Measurements from ENCODE around the gene TBX3. TPM values are rescaled to one million over a fixed set of nuclear protein-coding genes. Genes with fewer than 3 reads are reported as not detected.

TBX3 gene
- total RNA-seq, 1 donor from 2014 or later: 3.0 TPM

DNA sequence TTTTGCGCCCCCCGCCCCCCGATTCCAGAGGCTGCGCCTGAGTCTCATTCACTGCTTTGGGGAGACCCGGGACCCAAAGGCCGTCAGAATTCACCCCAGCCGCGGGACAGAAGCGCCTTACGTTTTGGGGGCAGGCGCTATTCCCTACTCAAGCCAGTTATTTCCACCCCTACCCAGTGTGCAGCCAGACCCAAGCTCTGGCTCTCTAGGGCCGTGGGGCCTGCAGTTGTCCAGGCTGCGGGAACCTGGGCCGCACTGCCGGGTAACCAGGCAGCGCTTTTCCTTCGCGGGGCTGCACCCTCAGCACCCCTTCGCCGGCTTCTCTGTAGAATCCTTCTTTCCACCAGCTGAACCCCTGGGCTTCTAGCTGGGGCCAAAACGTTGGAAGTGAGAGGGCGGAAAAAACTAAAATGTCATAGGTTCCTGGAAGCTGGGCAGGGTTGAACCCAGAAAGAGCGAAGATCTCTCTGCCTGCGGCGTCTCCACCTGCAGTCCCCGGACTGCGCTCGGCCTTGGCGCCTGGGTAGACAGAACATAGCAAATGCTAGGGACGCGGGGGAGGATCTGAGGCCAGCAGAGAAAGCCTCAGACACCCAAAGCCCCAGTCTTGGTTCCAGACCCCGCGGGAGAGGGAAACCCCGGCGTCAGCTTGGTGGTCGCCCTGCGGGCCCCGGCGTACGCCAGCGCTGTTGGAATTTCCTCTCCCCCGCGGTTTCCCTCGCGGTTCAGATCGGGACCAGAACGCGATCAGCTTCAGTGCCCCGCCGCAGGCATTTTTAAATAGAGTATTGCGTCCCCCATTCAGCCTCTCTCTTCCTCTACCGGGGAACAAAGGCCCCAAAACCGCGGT lies 18.3 kb downstream of the TBX3 start:
- Mint-ChIP-seq H3K27me3 (ENCODE audit: unreplicated experiment) (peaks cover 33% of the 10 kb centered on the region), H3K9me3 (ENCODE audit: unreplicated experiment) (peaks cover 4% of the 10 kb centered on the region), H3K27ac (ENCODE audit: unreplicated experiment) (no peak overlapping the region), H3K36me3 (ENCODE audit: unreplicated experiment) (no peaks in the 10 kb centered on the region), H3K4me3 (ENCODE audit: unreplicated experiment) (no peak overlapping the region), H3K4me1 (ENCODE audit: low read depth, unreplicated experiment) (peaks cover 7% of the 10 kb centered on the region)
- no peak for TF ChIP-seq CTCF (IDR thresholded peaks at IDR 0.05; ENCODE audit: partially characterized antibody, unreplicated experiment)
- no peak for DNase-seq

DNA sequence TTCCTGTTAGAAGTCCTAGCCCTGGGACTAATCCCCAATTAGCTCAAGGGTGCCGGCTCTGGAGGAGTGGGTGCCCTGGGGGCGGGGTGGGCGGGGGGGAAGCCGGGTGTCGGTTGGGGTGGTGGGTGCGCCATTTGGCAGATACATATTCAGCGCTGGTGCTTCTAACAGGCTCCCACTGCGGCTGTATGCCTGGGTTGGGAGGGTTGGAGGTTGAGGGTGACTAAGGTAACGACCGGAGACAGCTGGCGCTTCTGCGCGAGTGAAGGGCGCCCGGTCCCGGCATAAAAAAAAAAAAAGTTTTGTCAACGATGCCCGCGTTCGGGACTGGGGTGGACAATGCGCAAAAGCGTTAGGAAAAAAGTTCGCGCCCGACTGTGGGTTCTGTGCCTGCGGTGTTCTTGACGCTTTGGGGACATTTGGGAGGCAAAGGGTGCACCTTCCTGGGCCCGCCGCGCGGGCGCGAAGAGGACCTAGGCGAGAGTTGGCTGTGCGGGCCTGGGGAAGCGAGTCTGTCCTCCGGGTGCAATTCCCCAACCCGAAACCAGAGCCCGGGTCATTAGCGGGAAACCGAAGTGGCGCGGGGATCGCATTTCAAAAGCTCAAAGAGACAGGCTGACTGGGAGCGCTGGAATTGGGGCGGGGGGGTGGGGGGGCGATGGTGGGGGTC lies 19.2 kb downstream of the TBX3 start:
- peaks cover 27% of the 10 kb centered on the region for H3K27me3 Mint-ChIP-seq (ENCODE audit: unreplicated experiment)
- no peak for TF ChIP-seq CTCF (IDR thresholded peaks at IDR 0.05; ENCODE audit: partially characterized antibody, unreplicated experiment)
- DNase-seq: no peak
- H3K9me3 Mint-ChIP-seq (ENCODE audit: unreplicated experiment): peaks cover 4% of the 10 kb centered on the region
- no peak overlapping the region for H3K27ac Mint-ChIP-seq (ENCODE audit: unreplicated experiment)
- H3K36me3 Mint-ChIP-seq (ENCODE audit: unreplicated experiment): no peaks in the 10 kb centered on the region
- H3K4me3 Mint-ChIP-seq (ENCODE audit: unreplicated experiment): peak overlapping the region; percentile 68
- peaks cover 7% of the 10 kb centered on the region for H3K4me1 Mint-ChIP-seq (ENCODE audit: low read depth, unreplicated experiment)

GRCh38 chr12:114662512-114663177 lies 21.3 kb downstream of the TBX3 start:
- peak; percentile 92 for TF ChIP-seq CTCF (IDR thresholded peaks at IDR 0.05; ENCODE audit: partially characterized antibody, unreplicated experiment)
- H3K27me3 Mint-ChIP-seq (ENCODE audit: unreplicated experiment): peaks cover 21% of the 10 kb centered on the region
- peaks cover 7% of the 10 kb centered on the region for H3K4me1 Mint-ChIP-seq (ENCODE audit: low read depth, unreplicated experiment)
- no peak overlapping the region for H3K4me3 Mint-ChIP-seq (ENCODE audit: unreplicated experiment)
- peaks cover 4% of the 10 kb centered on the region for H3K9me3 Mint-ChIP-seq (ENCODE audit: unreplicated experiment)
- H3K27ac Mint-ChIP-seq (ENCODE audit: unreplicated experiment): no peak overlapping the region
- no peaks in the 10 kb centered on the region for H3K36me3 Mint-ChIP-seq (ENCODE audit: unreplicated experiment)
- DNase-seq: peak; percentile 89

GRCh38 chr12:114661245-114661644 lies 22.7 kb downstream of the TBX3 start:
- peaks cover 12% of the 10 kb centered on the region for H3K27me3 Mint-ChIP-seq (ENCODE audit: unreplicated experiment)
- no peak for TF ChIP-seq CTCF (IDR thresholded peaks at IDR 0.05; ENCODE audit: partially characterized antibody, unreplicated experiment)
- no peak for DNase-seq
- no peaks in the 10 kb centered on the region for H3K36me3 Mint-ChIP-seq (ENCODE audit: unreplicated experiment)
- H3K27ac Mint-ChIP-seq (ENCODE audit: unreplicated experiment): no peak overlapping the region
- peaks cover 2% of the 10 kb centered on the region for H3K4me1 Mint-ChIP-seq (ENCODE audit: low read depth, unreplicated experiment)
- no peaks in the 10 kb centered on the region for H3K9me3 Mint-ChIP-seq (ENCODE audit: unreplicated experiment)
- H3K4me3 Mint-ChIP-seq (ENCODE audit: unreplicated experiment): no peak overlapping the region

Measured in glutamatergic neuron (in vitro differentiated cells).